Right kidney (tissue), 9 donors: ENCODE results near the gene ADRA1B.

Experiments
- DNase-seq: peaks from one replicate; pipeline ENCODE4 v3.0.0-alpha.2; 2016
- long read RNA-seq, 8 donors: transcript quantifications; one replicate each; lab custom pipeline, GENCODE V29; 2026

The ADRA1B gene
- long read RNA-seq, donor 1, partial matches to known transcripts: 0 of 2 reads
- long read RNA-seq, donor 1, other reads (novel, unspliced or antisense): 0 of 2 reads
- long read RNA-seq, donor 2, partial matches to known transcripts: 0 of 1 reads
- long read RNA-seq, donor 2, other reads (novel, unspliced or antisense): 0 of 1 reads
- long read RNA-seq, donor 3: 0 reads
- long read RNA-seq, donor 4, partial matches to known transcripts: 0 of 1 reads
- long read RNA-seq, donor 4, other reads (novel, unspliced or antisense): 0 of 1 reads
- long read RNA-seq, donor 5, partial matches to known transcripts: 0 of 2 reads
- long read RNA-seq, donor 5, other reads (novel, unspliced or antisense): 0 of 2 reads
- long read RNA-seq, donor 6: 0 reads
- long read RNA-seq, donor 7, partial matches to known transcripts: 0 of 3 reads
- long read RNA-seq, donor 7, other reads (novel, unspliced or antisense): 0 of 3 reads
- long read RNA-seq, donor 8: 0 reads

DNA sequence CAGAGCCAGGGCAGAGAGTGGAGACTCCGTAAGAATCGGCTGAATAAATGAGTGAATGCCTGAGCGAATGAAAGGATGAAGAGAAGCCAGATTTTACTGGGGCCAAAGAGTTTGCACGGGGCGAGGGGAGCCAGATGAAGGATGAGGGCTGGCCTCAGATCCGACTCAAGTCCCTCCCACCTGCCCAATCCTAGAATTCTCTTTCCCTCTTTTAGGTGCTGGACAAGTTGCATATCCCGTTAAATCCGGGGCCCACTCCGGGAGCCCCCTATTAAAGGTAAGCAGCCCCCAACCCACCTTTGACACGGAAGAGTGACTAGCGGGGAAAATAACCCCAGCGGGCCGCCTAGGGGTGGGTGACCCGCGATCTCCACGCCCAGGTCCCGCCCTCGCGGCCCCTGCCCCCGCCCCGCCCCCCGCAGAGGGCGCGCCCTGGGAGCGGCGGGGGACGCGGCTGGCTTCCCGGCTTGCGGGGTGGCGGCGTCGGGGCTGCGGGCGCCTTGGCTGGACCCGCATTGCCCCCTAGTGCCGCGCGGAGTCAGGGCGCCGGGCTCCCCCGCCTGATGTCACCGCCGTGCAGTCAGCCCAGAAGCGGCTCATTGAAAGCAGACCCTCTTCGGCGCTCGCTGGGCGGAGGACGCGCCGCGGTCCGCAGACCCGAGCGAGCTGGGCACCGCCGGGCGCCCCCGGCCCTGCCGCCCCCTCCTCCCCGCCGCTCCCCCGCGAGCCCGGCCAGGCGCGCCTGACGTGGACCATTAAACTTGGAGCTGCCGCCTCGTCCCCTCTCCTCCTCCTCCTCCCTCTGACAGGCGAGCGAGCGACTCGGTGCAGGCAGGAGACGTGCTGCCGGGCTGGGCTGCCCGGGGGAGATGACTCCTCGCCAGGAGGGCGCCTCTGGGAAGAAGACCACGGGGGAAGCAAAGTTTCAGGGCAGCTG, at the start of gene ADRA1B:
TSS of gene ADRA1B (plus strand) at position 579 of the 937 bp plus-strand sequence. CDS start 424 bp downstream, outside the sequence.
- peak; percentile 73 for DNase-seq

DNA sequence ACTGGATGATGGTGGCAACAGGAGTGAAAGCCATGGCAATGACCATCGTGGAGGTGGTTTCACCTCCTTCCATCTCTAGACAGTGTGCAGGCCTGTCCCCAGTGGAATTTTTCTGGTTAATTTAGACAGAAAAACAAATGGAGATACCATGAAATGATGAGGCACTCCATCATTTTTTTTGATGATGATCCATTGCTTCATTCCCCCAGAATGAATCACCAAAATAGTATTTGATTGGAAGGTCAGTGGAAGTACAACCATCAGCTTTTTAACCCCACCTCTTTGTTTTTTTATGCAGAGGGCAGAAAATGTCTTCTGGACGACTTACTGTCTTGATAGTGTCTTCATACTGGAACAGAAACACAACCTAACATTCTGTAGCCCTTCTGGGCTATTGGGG, 42.6 kb upstream of the ADRA1B start:
- no peak for DNase-seq

DNA sequence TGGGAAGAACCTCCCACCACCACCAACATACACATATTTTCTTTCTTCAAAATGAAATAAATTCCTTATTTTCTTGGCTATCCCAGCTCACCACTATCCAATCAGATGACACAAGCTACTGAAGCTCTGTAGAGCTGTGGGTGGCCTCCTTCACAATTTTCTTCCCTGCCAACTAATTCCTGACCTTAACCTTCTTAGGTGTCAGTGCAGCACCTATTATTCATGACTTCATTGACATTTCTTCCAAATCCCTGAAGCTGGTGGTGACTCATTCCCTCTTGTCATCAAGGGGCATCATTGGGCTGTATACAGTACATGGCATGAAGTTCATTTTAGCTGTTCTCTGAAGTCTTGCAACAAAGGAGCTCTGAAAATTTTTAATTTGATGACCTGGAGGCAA, 42.0 kb upstream of the ADRA1B start:
- no peak for DNase-seq

DNA sequence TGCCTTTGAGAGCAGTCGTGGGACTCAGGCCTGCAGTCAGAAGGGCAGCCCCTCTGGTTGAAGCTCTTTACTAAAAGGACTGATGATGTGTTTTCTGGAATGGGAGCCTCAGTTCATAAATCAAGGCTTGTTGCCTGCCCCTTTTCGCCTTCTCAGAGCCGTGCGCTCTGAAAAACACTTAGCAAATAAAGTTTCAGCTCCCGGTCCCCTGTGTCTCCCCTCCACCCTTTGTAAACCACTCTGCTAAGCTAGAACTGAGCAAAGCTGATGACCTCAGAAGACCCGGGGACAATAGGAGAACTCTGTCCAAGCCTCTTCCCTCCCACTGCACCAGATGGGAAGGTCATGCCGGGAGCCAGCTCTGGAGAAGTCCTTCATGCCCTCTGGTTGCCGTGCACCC, 39.3 kb upstream of the ADRA1B start:
- no peak for DNase-seq

DNA sequence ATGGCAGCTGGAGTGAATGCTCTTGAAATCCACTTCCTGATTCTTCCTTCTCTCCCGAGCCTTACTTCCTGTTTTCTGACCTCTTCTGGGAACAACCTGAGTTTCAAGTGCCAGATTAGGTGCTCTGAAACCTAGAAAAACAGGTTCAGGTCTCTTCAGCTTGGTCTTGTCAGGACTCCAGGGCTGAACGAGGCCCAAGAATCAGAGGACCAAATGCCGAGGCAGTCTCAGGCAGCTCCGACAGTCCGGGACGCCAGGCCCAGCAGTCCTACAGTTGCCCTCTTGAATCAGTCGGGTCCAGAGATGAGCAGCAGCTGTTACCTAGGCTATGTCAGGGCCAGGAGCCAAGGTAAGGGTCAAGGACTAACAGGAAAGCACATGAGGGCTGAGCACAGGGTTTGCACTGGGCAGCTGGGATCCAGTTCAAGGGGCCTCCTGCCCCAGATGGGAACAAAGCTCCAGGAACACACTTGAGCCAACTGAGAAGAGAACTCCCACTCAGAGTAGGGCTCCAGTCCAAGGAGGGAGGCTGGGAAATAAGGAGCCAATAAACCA, 38.3 kb upstream of the ADRA1B start:
- DNase-seq: no peak

DNA sequence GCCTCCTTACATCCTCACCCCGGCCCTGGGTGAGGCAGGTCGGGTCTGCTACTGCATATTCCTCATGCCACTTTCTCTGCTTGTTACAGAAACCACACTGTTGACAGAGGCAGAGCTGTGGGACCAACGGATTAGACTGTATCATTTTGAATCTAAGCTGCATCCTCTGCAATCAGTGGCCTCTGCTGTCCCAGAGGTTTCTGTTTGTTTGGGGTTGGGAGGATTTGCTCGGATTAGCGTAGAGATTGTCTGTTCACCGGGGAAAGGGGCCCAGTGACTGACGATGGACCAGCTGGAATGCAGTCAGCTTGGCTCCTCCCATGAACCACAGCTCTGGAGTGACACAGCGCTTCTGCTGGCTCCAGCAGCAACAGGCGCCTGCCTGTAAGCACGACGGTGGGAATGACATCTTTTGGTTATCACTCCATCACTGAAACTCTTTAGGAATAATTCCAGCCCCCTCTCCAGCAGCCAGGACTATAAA, 37.3 kb upstream of the ADRA1B start:
- DNase-seq: peak; percentile 52

DNA sequence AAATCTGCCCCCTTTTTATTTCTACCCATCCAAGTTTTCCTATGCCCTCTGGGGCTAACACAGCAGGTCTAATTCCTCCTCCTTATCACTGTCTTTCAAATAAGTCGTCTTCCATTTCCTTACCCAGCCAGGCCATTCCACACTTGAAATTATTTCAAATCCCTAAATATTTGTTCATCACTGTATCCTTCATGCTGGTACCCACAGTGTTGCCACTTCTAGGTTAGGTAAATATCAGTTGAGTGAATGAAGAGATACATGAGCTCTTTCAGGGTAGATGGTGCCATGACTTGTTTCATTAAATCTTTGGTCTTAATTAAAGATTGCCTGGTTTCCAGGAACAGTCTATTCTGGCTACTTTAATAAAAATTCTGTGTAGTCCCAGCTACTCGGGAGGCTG, 35.6 kb upstream of the ADRA1B start:
- no peak for DNase-seq

DNA sequence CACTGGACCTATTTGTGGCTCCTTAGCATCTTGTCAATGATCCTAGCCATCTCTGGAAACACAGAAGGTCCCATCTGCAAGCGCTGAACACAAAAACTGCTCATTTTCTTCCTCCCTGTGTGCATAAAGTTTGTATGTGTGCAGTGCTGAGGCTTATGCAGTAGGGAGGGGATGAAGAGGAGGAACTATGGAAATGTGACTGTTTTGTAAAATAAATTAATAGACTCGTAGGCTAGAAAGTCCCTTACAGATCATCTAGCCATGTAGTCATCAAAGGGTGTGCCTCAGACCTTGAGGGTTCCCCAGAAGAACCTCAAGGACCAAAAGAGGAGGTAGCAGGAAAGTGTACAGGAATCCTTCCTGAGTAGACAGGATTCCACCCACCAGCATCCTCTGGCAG, 34.3 kb upstream of the ADRA1B start:
- DNase-seq: no peak

DNA sequence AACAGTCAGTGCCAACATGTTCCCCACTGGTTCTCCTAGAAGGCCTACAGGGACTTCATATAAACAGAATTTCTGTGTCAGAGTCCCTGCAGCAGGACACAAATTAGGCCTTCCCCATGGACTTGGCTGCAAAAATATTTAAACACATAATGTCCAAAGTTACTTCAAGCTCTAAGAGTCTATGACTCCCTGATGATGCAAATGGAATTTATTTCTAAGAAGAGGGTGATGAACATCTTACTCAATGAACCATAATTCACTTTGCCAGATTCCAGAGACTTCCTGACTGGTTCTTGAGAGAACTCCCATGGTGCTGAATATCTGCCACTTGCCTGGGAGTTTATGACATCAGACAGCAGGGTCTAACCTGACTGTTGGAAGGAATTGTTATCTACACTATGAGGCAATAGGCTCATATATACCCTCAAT, 32.7 kb upstream of the ADRA1B start:
- no peak for DNase-seq

DNA sequence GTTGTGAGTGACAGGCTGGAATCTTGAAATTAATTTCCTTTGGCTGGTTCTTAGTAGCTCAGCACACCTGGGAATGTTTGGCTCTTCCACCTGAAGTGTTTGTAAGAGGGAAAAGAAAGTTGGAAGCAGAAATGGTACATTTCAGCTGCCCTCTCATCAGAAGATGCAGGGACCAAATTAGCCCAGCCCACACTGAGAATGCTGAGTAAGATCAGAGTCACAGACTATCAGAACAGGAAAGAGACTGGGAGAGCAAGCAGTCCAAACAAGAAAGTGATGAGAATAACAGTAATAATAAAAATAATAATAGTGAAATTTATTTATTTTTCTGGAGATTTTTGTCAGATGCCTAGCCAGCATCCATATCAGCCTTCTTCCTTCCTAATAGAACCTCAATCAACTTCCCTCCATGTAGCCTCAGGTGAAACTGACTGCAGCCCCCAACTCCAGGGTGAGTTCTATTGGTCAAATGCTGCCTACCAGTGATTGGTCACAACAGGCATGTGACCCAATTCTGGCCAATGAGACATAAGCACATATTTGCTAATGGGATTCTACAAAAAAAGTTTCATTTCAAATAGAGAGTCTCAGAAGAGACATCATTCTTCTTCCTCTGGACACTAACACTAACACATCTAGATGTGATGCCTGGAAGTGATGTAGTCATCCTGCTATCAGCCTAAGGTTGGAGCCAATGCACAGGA, 31.2 kb upstream of the ADRA1B start:
- DNase-seq: no peak

DNA sequence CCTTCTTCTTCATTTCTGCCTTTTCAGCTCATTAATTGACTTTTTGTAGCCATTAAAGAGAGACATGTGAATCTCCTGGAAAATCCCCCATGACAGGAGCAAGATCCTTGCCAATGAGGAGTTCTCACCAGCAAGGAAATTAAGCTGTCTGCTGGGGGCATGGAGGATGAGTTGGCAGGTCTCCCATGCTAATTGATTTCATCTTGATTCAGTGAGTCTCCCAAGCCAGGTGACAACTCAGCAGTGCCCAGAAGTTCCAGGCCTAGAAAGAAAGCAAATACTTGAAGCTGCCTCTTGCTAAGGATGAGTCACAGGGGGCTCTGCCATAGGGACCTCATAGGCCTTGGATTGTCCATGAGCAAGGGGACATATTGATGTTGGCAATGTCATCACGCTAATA, 30.0 kb upstream of the ADRA1B start:
- DNase-seq: no peak

DNA sequence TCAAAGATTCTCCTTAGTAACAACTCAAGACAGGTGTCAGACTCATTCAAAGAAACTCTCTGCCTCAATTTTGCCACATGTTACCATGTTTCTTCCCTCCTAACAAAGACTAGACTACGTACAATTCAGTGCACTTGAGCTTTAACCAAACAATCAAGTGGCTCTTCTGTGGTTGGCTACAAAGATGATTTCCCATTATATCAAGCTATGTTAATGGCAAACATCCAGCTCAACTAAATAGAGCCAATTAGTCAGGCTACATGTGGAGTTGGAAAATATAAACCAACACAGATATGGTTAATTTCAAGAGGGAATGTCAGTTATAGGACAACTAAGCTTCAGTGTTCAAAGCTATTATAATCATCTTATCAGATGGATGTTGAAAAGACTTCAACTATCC, 29.2 kb upstream of the ADRA1B start:
- DNase-seq: no peak

DNA sequence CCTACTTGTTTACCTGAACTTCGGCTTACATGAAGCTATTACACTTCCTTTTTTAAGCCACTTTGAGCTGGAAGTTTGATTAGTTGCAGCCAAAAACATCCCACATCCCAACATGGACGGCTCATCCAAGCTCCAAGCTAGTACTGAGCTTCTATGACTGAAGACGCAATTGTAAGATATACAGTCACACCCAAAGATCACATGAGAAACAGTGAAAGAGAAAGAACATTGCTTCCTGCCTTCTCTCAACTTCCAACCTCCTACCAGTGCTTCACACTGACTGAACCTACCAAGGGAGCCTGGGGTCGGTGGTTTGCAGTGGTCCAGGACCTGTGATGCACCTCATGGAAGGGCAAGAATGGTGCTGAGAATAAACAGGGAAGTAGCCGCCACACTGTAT, 27.4 kb upstream of the ADRA1B start:
- DNase-seq: no peak

DNA sequence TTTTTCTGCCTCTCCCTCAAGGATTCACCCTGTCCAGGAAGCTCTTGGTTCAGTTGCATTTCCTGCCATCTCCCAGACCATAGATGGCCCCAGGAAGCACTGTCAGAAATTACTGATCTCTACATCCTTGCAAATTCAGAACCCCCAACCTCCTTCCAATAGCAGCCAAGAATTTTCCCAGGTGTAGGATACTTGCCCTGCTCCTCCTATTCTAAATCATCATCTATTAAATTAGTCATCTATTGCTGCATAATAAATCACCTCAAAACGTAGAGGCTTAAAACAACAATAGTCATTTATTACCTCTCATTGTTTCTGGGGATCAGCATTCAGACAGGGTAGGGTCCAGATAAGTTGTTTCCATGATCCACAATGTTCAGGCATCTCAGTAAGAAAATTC, 26.1 kb upstream of the ADRA1B start:
- DNase-seq: no peak

DNA sequence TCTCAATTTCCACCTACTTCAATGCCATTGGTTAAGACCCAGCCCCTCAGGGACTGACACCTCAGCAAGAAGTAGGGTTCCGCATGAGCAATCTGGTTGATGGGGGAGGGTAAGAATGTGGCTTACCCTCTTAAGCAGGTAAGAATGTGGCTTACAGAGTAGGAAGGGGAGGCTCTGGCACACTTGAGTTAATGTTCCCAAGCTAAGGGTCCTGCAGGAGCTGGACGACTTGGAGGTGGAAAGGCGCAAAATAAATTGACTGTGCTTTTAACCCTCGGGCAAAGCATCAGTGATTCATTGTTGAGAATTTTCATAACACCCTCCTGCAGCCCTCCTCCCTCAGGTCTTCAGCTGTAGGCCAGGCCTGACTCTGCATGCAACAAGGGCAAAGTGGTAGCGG, 24.9 kb upstream of the ADRA1B start:
- no peak for DNase-seq

DNA sequence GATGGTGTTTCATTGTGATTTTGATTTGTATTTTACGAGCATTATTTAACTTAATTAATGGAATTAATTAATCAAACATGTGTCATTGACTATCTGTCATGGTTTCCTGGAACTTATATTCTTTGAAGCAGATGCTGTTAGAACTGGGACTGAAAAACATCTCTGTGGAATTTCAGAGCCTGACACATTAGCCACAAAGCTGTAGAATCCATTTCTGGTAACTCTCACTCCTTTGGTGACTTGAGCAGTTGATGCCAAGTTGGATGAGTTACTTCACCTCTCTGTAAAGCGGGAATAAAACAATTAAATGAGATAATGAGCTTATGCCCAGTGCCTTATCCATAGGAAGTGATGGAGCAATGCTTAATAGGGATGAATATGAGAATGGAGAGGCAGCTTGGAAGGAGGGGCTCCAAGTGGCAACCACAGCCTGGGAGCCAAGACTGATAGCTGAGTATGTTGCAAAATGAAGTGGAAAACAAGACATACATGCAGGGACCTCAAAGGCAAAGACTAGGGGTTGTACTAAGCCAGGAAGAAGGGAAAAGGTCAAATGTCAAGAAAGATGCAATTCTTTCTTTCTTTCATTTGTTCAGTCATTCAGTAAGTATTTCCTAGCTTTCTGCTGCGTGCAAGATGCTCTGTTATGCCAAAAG, 23.1 kb upstream of the ADRA1B start:
- DNase-seq: no peak

DNA sequence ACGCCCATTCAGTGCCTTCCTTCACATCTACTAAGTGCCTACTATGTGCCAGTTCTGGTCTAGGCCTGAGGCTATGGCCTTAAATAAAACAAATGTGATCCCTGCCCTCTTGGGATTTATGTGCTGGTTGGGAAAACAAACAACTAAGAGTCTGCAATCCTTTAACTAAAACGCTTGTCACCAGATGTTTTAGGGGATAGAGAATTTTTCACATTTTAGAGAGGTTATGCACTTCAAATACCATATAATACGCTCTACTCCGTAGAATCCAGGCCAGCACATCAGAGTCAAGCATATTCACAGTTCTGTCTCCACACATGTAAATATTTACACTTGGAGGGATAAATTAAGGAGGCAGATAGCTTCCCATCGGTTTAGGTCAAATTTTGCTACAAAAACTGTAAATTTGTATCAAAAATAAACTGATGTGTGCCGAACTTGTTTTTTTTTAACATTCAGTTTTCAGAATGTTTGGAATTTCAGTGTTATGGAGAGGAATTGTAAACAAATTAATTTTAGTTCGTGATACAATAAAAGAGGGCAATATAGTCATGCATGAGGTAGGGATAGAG, 22.0 kb upstream of the ADRA1B start:
- no peak for DNase-seq

DNA sequence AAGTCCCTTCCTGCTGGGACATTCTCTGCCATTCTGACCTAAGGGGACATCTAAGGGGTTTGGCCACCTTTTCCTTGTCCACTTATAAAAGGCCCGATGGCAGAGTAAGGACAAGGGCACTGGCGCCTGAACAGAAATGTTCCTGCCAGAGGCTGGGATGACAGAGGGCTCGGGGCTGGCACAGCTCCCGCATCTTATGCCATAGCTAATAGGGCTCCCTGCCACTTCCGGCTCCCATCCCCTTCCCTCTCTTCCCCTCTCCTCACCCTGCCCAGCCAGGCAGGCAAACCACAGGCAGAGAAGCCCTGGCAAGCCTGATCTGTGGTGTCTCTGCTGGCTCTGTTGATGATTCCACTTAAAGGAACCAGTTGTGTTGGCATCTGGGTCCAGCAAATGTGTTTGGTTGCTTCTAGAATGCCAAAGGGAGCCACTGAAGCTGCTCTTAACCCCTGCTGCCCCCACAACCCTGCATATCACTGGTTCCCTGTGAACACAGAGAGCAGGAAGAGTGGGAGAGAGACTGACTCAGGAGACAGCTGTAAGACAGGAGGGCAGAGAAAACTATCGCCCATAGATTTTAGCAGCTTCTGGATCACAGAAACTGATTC, 18.4 kb upstream of the ADRA1B start:
- DNase-seq: no peak

DNA sequence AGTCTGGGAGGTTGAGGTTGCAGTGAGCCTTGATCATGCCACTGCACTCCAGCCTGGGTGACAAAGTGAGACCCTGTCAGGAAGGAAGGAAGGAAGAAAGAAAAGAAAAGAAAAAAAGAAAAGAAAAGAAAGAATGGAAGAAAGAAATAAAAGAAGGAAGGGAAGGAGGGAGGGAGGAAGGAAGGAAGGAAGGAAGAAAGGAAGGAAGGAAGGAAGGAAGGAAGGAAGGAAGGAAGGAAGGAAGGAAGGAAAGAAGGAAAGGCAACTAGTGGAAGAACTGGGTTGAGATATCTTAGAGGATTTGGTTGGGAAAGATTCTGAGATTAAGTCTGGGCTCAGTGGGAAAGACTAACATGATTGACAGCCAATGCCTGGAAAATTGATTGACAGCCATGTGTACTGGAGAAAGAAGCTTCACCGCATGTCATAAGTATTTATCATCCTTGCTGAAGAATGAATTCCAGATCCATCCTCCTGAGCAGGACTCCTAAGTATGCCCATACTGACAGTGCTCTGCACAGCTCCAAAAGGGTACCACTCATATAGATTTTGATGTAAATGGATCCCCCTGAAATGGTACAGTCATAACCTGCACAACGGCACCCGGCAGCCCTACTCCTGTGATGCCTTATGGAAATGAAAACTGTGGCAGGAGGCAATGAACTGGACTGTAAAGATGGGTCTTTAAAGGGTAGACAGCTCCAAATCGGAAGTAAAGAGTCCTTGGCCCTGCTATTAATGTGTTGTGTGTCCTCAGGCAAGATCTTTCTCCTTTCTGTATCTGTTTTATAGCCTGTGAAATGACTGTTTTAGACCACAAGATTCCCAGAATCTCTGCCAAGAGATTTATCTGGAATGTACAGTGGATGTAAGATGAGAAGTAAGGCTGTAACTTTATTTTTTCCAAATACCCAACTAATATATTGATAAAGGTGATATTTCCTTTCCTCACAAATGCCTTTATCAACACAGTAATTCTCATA, 16.9 kb upstream of the ADRA1B start:
- no peak for DNase-seq

DNA sequence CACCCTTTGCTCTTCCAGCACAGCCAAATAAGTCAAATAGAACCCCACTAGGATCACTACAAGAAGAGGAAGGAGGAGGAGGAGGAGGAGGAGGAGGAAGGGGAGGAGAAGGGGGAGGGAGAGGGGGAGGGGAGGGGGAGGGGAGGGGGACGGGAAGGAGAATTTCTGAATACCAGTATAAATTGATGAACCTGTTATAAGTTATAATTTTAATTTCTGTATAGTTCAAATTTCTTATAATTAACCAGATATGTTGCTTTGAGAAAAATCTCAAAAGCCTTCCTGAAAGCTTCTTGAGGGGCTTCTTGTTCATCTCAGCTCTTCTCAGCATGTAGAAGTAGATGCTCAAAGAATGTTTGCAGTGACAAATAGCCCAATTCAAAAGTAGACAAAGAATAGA, 15.0 kb upstream of the ADRA1B start:
- DNase-seq: no peak
